ENCODE results near the gene CSNK2A1.

The CSNK2A1 gene

DNA sequence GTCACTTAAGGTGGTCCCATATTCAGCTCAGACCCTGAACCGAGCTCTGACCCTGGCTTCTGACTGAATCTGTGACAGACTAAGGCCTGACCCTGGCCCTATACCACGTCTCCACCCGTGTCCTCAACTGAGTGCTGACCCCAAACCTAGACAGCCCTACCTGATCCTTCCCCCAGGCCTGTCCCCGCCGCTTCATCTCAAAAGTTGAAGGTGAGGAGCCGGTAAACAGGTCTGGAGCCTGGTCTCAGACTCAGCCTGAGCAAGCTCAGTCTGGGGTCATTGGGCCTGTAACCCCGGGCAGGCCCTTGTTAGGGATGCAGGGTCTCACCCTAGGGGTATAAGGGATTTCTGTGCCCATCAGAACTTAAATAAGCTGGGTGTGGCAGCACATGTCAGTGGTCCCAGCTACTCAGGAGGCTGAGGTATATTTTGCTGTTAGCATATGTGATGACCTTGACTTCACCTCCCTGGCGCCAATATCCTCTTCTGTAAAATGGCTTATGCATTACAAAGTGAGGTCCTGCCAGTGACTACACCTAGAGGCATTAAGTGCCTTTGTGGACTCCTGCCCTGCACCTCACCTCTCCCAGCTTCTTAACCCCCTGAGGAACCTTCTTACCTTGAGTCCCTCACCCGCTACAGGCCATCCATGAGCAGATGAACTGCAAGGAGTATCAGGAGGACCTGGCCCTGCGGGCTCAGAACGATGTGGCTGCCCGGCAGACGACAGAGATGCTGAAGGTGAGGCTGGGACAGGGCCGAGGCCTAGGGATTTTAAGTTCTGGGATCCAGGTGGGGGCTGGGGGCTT, 115.5 kb downstream of the CSNK2A1 start:
- H3K4me3 ChIP-seq (replicated peaks in 1 of 2; ENCODE audit: low read depth in 2 of 2, low read length in 2 of 2): no peak overlapping the region
- no peak for DNase-seq (ENCODE audit: low read depth in 2 of 2)
- TF ChIP-seq CTCF (IDR thresholded peaks at IDR 0.05; ENCODE audit: low read depth, low read length): no peak

GRCh38 chr20:427401-427800, 116.2 kb downstream of the CSNK2A1 start:
- H3K4me3 ChIP-seq (replicated peaks in 1 of 2; ENCODE audit: low read depth in 2 of 2, low read length in 2 of 2): no peak overlapping the region
- no peak for TF ChIP-seq CTCF (IDR thresholded peaks at IDR 0.05; ENCODE audit: low read depth, low read length)
- DNase-seq (ENCODE audit: low read depth in 2 of 2): no peak

- H3K4me3 ChIP-seq (replicated peaks in 1 of 2; ENCODE audit: low read depth in 2 of 2, low read length in 2 of 2): no peak overlapping the region
- DNase-seq (ENCODE audit: low read depth in 2 of 2): no peak
- no peak for TF ChIP-seq CTCF (IDR thresholded peaks at IDR 0.05; ENCODE audit: low read depth, low read length)
Observed at GRCh38 chr20:426566-426965, 117.0 kb downstream of the CSNK2A1 start.

Measured in cardiac fibroblast (primary cell).